Putamen (tissue), 1 donor: ENCODE measurements around the gene CNN2.

Source experiments
- DNase-seq: peaks from one replicate; pipeline ENCODE4 v3.0.0-alpha.2; 2016; ENCODE audit warnings: low spot score

The CNN2 gene

GRCh38 chr19:1025960-1026782, at the start of gene CNN2:
TSS of gene CNN2 (plus strand) at chr19:1026608. CDS start at chr19:1026662, 54 bp downstream.
- no peak for DNase-seq

DNA sequence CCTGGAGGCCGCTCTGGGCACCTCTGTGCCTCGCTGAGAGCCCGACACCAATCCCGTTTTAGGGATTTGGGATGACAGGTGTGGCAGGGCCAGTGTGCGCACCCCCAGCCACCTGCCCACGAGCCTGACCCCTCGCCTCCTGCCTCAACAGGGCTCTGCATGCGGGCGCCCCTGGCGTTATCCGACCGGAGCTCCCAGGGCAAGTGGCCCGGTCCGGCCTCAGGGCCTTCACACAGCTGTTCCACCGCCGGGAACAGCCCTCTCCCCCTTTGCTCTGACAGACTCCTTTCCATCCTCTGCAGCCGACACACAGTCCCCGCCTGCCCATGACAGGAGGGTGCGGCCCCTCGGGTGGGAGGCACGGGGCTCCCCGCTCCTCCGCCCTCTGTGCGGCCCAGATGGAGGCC, 49.3 kb upstream of the CNN2 start:
- no peak for DNase-seq

GRCh38 chr19:979318-979741, 47.1 kb upstream of the CNN2 start:
- DNase-seq, result no peak

DNA sequence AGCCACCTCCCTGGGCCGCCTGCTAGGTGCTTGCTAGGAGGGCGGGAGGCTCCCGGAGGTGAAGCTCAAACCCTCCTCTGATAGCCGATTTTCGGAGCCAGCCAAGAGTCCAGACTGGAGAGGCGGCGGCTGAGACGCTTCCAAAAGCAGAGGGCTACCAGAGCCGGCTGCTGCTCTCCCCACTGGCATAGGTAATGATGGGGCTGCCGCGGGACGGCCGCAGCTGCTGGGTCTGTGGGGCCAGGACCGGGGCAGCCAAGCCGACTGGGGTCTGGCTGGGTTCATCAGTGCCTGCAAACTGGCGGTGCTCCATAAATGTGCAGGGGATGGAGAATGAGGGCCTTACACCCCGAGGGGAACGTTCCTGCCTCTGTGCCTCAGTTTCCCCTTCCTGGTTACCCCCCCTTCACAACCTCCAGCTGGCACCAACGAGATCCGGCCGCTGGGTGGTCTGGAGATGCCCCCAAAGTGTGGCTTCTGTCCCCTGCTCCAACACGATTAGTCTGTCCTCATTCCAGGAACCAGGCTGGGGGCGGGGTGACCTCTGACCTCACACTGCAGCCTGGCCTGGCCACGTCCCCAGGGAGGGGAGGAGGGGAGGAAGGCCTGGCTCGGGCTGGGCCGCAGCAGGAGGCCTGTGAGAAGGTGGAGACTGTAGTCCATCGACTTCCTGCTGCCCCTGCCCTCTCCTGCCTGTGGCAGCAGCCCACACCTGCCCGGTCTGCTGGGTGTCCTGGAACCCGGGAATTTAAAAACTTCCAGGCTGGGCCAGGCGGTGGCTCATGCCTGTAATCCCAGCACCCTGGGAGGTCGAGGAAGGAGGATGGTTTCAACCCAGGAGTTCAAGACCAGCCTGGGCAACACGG, 46.0 kb upstream of the CNN2 start:
- no peak for DNase-seq

DNA sequence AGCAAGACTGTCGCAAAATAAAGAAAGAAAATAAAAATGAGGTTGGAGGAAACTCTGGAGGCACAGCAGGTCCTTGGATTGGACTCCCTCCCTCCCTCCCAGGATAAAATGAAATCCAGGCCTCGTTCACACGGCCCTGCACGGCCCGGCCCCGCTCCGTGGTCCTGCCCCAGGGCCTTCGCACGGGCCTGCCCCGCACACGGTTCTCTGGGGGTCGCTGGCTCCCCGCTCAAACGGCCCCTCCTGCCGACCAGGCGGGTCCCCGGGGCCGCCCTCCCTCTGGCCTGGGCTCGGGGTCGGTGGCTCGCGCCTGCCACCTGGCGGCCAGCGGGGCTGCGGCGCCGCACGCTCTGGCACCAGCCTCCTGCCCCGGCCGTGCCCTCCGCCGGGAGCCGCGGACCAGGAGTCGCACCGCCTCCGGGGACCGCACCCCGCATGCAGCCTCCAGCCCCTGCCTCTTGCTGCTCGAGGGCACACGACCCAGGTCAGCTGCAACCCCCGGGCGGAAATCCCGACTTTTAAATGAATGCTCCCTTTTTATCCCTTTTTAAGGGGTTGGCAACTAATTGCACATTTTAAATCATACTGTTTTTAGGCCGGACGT, 43.7 kb upstream of the CNN2 start:
- peak; percentile 57 for DNase-seq

GRCh38 chr19:984165-984967, 42.0 kb upstream of the CNN2 start, which contains the start of gene WDR18:
TSS of gene WDR18 (plus strand) at chr19:984345. CDS start at chr19:984354, 9 bp downstream.
- DNase-seq, result peak; percentile 94

- no peak for DNase-seq
Measured at GRCh38 chr19:986083-986482, 40.3 kb upstream of the CNN2 start.

- no peak for DNase-seq
Measured at GRCh38 chr19:988081-988480, 38.3 kb upstream of the CNN2 start.

GRCh38 chr19:988510-988909, 37.9 kb upstream of the CNN2 start:
- DNase-seq, result no peak

- DNase-seq, result no peak
Measured at GRCh38 chr19:989381-990081, 36.9 kb upstream of the CNN2 start.

- no peak for DNase-seq
Measured at GRCh38 chr19:990119-990571, 36.3 kb upstream of the CNN2 start.

DNA sequence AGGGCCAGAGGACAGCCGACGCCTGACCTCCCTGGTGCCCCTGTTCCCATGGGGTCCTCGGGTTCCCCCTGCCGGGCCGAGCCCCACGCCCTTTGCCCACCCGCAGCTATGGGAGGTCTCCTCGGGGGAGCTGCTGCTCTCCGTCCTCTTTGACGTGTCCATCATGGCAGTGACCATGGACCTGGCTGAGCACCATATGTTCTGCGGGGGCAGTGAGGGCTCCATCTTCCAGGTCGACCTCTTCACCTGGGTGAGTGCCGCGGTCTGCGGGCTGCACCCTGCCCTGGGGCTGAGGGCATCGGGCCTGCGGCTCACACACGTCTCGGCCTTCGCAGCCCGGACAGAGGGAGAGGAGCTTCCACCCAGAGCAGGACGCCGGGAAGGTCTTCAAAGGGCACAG, 35.7 kb upstream of the CNN2 start:
- no peak for DNase-seq

DNA sequence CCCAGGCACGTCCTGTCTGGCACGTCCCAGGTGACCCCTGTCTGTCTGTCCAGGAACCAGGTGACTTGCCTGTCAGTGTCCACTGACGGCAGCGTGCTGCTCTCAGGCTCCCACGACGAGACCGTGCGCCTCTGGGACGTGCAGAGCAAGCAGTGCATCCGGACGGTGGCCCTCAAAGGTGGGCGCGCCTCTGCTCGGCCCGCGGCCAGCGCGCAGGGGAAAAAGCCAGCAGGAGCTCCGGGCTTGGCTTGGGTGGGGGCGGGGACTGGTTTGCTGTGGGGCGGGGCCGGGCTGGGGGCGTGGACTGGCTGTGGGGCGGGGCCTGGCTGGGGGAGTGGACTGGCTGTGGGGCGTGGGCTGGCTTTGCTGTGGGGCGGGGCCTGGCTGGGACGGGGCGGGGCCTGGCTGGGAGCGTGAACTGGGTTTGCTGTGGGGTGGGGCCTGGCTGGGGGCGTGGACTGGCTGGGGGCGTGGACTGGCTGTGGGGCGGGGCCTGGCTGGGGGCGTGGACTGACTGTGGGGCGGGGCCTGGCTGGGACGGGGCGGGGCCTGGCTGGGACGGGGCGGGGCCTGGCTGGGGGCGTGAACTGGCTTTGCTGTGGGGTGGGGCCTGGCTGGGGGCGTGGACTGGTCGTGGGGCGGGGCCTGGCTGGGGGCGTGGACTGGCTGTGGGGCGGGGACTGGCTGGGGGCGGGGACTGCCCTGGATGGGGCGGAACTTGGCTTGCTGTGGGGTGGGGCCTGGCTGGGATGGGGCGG, 35.1 kb upstream of the CNN2 start:
- DNase-seq, result no peak

DNA sequence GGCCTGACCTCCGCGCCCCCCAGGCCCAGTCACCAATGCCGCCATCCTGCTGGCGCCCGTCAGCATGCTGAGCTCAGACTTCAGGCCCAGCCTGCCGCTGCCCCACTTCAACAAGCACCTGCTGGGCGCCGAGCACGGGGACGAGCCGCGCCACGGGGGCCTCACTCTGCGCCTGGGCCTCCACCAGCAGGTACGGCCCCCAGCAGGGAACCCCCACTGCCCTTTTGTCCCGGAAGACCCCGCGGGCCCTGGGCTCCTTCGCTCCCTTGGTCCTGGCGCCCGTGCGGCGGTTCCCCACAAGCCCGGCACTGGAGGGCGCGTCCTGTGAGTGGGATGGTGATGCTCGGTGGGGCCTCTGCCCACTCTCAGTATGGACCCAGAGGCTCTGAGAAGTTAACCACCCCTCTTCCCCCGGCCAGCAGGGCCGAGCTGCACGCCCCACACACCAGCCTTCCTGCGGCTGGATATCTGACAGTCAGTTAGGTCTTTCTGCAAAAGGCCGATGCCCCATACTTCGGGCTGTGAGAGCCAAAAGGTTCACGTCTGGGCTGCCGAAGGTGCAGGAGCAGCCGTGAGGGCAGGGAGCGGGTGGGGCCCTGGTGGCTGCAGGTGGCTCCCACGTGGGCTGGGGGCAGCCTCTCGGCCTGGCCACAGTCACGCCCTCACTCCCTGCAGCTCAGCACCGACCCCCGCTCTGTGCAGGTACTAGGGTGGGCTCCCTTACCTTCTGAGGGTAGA, 34.3 kb upstream of the CNN2 start:
- no peak for DNase-seq

DNA sequence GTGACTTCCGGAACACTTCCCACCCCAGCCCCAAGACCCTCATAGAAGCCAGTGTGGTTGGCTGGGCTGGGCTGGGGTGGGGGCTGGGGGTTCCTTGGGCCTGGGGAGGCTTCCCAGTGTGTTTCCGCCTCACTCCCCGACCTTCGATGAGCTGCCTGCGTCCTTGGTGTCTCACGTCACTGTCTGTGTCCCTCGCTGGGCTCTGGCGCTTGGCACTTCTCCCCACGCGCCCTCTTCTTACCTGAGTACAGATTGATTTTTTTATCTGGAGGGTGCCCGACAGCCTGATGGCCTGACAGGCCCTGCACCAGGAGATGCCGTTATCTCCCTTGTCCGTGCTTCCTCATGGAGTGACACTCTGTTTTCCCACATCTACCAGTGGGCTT, 33.7 kb upstream of the CNN2 start:
- DNase-seq, result no peak

- DNase-seq, result no peak
Measured at GRCh38 chr19:993361-993830, 33.0 kb upstream of the CNN2 start.

GRCh38 chr19:993831-994393, 32.5 kb upstream of the CNN2 start:
- no peak for DNase-seq

DNA sequence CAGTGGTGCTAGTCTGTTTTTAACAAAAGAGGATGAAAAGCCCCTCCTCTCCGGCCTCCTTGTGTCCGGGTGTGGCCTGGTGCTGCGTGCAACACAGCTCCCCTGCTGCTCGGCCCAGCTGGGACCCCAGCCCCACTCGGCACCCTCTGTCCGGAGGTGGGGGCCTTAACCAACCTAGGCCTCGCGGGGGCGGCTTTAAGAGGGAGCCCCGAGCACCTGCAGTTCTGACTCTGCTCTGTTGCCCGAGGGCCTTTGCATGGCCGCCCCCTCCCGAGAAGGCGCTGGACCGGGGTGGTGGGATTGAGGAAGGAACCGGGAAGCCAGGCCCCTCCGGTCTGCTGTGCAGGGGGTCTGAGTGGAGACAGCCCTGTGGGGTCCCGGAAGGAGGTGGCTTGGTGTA, 31.9 kb upstream of the CNN2 start:
- no peak for DNase-seq
